ENCODE results near the gene SYCE1. TPM values are rescaled to one million over a fixed set of nuclear protein-coding genes. Genes with fewer than 3 reads are reported as not detected.

SYCE1 gene
- total and polyA plus RNA-seq, 2 of the 8 experiments (the other 6 are each of a cell fraction or from before 2014, with no cell fraction given), result not detected

GRCh38 chr10:133600657-133601056, 35.3 kb upstream of the SYCE1 start (continued):
- TF ChIP-seq CHD7 (IDR thresholded peaks at IDR 0.05; ENCODE audit: insufficient replicate concordance, low read length) (no peak), SP4 (IDR thresholded peaks at IDR 0.05; ENCODE audit: low read length) (no peak), SIN3A (conservative IDR thresholded peaks at IDR 0.05 in 1 of 2, IDR thresholded peaks at IDR 0.05 in 1 of 2; ENCODE audit: low read depth in 1 of 2, low read length in 2 of 2) (no peak), GTF2F1 (IDR thresholded peaks at IDR 0.05; ENCODE audit: borderline replicate concordance, low read depth, low read length) (no peak), SIX5 (IDR thresholded peaks at IDR 0.05; ENCODE audit: low read depth, low read length) (no peak)
- TF ChIP-seq, protein P1, sequence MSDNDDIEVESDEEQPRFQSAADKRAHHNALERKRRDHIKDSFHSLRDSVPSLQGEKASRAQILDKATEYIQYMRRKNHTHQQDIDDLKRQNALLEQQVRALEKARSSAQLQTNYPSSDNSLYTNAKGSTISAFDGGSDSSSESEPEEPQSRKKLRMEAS (IDR thresholded peaks at IDR 0.05), result no peak

All from H1 (cell line).